NCI-H1694 treated with DMSO at 0.1 percent for 48 hours (cell line): Measurements from ENCODE around the gene EPHB3.

Experiments
- DNase-seq: peaks from one replicate; lab custom pipeline; 2025; lab: John Stamatoyannopoulos, UW

The EPHB3 gene

DNA sequence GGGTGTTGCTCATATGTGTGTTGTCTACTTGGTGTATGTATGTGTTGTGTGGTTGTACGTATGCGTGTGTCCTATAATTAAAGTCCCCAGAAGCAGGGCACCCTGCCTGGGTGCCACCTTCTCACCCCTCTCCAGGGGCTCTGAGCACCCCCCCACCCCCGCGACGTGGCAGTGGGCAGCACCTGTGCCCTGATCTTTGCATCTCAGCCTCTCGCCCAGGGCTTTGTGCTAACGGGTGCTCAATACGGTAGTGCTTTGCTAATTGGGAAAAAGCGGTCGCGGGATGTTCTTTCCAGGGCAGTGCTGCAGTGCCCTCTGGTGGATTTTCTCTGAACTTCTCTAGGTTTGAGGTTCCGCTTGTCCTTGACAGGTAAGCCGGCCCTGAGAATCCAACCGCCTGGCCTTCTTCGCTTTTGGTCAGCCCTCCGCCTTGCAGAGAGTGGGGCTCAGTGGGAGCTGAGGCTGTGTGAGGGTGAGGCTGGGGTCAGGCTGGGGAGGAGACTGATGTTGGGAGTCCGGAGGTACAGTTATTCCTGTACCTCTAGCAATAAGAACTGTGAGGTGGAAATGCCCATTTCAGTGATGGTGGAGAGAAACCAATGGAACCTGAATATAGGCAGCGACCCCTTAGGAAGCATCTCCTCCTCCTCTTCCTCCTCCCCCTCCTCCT, 17.6 kb upstream of the EPHB3 start:
- DNase-seq: peak; percentile 86

DNA sequence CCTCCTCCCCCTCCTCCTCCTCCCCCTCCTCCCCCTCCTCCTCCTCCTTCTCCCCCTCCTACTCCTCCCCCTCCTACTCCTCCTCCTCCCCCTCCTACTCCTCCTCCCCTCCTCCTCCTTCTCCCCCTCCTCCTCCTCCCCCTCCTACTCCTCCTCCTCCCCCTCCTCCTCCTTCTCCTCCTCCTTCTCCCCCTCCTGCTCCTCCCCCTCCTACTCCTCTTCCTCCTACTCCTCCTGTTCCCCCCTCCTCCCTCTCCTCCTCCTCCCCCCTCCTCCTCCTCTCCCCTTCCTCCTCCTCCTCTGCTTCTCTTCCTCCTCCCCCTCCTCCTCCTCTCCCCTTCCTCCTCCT, 17.1 kb upstream of the EPHB3 start:
- no peak for DNase-seq

DNA sequence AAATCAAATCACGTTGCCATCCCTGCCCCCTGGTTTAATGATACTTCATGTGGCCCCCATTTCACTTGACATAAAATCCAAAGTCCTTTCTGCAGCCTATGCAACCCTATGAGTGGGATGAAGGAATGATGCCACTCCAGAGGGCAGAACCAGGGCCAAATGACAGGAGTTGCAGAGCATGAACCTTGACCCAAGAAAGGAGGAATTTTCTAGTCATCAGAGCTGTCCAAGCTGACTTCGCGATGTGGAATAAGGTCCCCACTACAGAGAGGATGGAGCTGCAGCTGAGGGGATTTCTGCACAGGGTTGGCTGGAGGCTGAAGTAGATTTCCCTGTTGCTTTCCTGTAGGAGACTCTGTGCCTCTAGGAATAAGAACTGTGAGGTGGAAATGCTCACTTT, 15.8 kb upstream of the EPHB3 start:
- no peak for DNase-seq

DNA sequence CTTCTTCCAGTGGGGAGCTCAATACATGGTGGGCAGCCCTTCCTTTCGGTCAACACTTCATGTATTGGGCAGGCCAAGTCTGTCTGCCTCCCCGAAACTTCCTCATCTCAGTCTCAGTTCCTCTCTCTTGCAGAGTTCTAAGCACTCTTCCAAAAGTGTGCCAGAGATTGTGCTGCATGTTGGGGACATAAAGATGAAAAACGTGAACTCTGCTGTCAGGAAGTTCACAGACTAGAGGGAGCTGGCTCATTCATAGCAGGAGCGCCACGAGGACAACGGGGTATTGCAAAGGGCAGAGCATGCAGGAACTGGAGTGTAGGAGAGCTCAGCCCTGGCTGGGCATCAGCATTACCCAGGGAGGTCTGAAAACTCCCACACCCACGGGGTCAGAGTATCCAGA, 15.3 kb upstream of the EPHB3 start:
- DNase-seq: no peak

DNA sequence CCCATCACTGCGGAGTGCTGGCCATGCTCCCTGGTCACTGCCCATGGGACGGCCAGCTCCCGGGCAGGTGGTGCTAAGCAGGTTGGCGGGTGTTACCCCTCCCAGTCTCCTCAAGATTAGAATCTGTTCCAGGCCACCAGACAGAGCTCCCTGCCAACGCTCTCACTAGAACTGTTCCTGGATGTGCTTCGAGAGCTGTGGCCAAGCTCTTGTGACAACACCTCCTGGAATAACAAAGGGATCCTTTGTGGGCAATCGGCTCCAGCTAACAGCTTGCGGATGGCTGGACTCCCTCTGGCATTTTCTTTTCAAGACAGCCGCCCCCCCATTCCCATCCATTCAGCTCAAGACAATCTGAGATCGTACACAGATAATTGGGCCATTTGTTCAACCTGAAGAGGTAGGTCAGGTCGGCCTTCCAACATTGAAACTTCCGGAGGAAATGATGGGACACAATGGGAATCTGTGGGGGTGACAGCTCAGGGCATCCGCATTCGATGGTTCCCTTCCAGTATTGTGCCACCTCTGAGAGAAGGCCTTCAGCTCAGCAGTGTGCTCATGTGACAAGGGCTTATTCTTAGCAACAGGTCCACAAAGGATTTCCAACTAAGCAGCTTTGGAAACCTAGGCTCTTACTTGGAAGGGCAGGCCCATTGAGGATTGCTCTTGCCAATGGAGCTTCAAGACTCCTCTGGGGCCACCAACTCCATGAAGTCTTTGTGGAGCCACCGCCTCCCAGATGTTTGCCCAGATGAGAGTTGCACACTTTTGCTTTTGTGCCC, 11.6 kb upstream of the EPHB3 start:
- DNase-seq: no peak

DNA sequence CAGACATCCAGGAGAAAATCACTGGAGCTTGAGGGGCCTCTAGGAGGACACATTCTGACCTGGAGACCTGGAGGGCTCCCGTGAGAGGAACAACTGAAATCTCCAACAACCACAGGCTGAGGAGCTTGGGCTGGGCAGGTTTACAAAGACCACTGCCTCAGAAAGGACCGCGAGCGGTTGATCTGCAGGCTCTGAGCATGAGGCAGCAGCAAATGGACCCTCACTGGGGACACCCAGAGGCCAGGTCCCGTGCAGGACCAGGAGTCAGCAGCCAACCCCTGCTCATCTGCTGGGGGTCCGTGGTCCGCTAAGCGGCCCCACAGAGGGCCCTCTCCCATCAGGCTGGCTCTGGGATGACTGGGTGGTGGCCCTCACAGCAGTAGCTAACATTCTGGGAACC, 10.5 kb upstream of the EPHB3 start:
- DNase-seq: no peak

DNA sequence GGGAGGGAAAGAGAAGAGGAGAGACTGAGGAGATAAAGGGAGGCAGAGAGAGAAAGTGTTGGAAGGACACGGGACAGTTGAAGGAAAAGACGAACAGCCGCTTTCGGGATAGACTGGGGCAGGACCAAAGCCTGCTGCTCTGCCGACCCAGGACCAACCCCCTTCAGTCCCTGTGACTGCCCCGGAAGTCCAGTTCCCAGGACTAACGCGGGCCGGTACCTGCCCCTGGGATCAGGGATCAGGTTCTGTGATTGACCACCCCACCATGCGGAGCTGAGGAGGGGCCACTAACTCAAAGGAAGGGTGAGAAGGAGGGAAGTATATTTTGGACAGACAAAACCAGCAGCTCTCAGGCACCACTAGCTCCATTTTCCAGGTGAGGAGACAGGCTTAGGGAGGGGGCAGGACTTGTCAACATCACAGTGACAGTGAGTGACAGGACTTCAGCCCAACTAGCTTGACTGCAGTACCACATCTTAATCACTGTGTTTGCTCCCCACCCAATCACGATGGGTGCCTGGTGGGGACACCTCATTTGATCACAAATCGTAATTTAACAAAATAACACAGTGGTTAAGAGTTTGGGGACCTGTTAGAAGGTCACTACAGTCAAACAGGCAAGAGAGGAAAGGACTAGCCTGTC, 9.8 kb upstream of the EPHB3 start:
- no peak for DNase-seq

DNA sequence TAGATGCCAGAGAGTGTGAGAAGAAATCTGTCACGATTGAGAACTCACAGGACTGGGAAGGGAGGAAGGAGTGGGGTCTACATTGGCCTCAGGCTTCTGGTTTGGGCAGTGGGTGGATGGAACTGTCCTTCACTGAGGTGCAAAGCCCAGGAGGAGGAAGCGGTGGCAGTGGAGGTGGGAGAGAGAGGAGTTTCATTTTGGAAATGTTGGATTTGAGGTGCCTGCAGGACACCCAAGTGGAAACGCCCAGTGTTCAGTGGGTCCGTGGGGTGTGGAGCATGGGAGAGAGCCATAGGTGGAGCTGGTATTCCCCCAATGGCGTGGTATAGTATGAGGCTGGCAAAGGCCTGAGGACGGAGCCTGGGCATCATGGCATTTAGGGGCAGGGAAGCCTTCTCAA, 9.3 kb upstream of the EPHB3 start:
- no peak for DNase-seq

DNA sequence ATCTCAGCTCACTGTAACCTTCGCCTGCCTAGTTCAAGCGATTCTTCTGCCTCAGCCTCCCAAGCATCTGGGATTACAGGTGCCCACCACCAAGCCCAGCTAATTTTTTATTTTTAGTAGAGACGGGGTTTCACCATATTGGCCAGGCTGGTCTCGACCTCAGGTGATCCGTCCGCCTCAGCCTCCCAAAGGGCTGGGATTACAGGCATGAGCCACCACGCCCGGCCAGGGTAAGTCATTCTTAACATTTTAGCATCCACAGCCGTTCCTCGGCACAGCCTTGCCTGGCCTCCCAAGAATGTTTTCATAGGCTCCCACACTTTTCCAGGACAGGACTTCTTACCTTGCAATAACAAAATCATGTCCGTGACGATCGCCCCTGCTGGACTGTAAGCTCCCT, 8.7 kb upstream of the EPHB3 start:
- DNase-seq: no peak

DNA sequence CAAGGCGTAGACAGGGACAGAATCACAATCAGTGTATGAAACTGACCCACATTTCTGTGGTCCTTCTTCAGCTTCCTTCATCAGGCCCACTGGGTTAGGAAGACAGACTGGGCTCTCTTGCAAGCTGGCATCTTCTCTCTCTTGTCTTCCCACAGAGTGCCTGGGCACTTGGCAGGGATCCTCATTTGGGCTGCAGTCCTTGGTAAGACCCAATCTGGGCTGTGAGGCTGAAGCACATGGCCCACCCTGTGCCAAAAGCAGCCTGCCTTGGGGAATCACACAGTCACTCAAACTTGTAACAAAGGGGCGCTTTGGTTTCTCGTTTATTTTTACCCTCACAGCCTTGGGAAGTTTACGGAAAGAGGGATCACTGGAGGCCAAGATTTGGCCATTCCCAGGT, 8.2 kb upstream of the EPHB3 start:
- no peak for DNase-seq

DNA sequence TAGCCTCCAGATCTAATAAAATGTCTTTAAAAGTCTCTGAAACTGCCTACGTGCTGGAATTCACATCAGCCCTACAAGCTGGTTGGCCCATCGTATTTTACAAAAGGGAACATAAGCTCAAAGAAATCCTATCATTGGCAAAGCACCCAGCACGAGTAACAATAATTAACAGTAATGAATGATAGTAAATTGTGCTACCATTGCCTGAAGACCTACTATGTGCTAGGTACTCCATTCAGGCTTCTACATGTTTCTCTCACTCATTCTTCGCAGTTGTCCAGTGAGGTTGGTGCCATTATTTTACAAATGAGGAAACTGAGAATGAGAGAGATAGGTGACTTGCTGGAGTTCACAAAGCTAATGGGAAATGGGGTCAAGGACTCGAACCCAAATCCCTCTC, 7.1 kb upstream of the EPHB3 start:
- no peak for DNase-seq

DNA sequence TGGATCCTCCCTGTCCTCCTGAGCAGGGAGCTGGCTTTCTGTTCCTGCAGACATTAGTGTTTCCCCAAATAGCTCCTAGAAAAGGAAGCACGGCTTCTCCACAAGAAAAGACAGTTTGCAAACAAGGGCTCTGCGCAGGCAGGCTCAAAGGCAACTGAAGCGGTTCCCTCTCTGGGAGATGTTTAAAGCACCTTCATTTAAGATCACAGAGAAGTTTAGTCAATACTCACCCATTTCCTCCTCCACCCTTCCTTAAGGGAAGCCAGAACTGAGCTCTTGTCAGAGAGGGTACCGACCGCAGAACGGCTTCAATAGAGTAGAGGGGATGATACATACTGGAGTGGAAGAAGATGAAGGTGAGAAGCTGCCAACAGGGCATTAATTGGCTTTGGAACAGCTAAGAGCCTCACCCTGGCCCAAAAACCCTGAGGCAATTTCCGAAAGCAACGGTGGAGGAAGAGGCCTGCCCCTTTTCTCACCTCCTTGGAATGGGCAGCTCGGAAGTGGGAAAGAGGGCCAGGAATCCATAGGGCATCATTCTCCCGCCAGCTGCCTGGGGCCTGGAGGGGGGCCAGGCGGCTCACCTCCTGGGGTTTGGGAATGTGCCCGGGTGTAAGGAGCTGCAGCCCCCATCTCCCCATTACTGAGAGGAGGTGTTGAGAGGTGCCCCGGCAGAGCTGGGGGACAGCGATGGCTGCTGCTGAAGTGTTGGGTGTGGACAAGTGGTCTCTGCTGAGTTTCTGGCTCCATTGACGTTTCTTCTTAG, 4.8 kb upstream of the EPHB3 start:
- DNase-seq: no peak

DNA sequence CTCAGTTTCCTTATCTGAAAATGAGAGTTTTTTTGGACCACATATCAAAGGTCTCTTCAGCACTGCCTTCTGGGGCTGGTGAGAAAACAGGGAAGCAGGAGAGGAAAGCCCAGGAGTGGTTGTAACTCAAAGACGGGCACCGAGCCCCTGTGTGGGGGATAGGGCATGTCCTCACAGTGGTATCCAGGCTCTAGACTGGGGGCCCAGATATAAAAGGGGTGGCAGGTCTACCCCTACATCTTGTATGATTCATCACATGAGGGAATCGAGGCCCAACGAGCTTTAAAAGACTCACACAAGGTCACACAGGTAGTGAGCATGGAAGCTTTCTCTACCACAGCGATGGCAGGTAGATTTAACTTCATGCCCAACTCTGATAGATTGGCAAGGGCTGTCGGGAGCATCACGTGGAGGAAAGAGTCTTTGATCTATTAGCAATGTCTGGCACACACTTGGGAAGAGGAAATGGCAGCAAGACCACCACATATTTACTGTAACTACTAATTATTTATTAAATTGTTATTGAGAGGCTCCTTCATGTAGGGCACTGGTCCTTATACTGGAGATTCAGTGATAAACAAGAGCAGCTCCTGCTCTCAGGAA, 4.1 kb upstream of the EPHB3 start:
- DNase-seq: no peak

DNA sequence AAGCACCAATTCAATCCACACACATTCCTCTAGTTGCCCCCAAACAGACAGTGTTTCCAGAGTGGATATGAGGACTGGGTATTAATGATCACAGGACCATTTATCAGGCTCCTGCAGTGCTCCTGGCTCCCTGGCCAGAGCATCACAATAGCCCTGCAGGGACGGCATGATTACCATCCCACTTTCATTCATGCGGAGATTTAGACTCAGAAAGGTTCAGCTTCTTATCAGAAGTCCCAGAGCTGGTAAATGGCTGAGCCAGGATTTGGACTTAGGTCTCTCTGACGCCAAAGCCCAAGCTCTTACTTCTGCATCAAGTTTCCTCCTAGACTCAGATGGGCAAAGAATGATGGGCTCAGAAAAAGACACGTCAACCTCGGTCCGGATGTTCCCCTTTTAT, 2.9 kb upstream of the EPHB3 start:
- DNase-seq: no peak

DNA sequence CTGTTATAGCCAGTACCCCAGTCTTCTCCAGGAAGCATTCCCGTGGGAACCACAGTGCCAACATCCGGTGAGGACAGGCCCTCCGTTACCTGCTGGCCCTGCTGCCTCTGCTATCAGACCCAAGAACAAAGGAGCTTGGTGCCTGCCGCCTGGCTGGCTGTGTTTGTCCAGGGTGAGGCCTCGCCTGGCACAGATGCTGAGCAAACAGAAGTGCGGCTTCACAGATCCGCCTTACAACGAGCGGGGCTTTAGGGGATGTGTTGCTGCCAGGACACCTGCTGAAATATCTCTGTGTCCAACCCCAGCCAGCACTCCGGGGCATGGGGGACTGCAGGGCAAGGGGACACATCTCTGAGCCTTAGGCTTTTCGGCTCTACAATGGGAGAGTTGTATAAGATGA, 2.2 kb upstream of the EPHB3 start:
- DNase-seq: no peak

DNA sequence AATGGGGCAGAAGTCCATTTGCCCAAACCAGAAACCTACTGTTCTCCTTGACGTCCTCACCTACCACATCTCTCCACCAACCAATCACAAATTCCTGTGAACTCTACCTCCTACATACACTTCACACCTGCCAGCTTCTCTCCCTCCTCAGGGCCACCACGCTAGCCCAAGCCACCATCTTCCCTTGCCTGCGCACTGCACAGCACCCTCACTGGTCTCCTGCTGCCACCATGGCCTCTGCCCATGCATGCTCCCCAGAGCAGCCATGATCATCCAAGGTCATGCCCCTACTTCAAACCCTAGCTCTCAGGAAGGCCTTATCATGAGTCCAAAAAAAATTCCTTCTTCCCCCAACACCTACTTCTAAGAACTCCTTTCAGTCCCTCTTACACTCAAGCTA, 1.1 kb upstream of the EPHB3 start:
- DNase-seq: no peak

DNA sequence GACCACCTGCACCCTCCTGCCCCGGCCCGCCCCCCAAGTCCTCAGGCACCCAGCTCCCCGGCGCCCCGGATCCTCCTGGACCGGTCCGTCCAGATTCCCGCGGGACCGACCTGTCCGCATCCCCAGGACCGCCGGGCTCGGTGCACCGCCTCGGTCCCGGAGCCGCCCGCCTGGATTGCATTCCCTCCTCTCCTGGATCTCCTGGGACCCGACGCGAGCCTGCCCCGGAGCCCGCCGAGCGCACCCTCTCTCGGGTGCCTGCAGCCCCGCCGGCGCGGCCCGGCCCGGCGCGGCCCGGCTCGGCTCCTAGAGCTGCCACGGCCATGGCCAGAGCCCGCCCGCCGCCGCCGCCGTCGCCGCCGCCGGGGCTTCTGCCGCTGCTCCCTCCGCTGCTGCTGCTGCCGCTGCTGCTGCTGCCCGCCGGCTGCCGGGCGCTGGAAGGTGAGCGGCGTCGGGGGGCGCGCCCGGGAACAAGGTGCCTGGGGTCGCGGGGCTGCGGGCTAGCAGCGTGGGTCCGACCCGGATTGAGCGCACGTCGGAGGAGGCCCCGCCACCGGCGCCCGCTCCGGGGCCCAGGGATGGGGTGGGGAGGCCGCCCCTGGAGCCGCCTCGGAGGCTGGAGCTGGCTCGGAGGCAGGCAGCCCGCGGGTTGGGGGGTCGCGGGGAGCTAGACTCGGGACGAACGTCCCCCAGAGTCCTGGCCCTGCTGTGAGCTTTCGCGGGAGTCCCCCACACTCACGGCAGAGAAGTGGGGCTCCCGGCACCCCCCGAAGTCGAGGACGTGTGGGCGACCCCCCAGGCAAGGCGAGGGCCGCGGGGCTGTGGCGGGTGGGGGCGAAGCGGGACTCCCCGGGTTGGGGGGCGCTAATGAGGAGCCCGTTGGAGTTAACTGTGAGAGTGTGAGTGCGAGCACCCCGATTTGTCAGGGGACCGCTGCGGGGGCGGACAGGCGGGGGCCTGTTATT, 610 bp downstream of the EPHB3 start:
- no peak for DNase-seq

DNA sequence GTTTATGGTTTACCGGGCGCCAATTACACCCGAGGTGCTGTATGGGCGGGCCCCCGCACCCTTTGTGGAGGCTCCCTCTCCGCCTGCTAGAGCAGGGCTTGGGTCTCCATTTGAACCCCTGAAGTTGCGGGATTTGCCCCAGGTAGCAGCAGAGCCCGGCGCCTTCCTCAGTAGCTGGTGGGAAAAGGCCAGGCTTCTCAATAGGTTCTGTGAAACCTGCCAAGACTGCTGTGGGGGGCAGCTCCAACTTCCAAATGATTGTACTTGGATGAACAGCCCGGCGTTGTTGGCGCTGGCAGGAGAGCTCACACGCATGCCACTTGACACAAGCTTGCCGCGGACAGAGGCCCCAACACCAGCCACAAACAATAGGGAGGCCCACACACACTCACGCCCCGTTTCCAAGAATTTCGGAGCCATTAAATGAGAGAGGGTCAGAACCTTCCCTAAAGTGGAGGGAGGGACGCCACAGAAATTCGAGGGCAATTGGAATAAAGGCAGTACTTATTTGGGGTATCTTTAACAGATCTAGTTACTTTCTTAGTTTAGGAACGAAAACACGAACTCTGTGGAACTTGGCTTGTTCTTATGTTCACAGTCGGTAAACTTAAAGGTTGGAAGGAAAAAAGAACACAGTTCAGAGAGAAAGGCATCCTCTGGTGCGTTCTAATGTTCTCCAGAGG, 1.4 kb downstream of the EPHB3 start:
- no peak for DNase-seq

DNA sequence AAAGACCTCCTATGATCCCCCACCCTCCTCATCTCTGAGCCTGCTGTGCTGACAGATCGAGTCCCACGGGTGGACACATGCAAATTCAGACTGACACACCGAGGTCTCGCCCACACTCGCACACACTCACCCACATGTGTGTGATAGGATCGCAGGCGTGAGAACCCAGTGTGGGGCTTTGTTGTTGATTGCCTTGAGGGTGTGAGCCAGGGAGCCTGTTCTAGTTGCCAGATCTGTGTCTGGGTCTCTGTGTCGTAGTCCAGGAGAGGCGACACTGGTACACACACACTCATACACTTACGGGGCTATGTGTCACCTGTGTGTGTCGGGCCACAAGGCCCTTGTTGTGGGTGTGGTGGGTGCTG, 2.0 kb downstream of the EPHB3 start:
- no peak for DNase-seq

DNA sequence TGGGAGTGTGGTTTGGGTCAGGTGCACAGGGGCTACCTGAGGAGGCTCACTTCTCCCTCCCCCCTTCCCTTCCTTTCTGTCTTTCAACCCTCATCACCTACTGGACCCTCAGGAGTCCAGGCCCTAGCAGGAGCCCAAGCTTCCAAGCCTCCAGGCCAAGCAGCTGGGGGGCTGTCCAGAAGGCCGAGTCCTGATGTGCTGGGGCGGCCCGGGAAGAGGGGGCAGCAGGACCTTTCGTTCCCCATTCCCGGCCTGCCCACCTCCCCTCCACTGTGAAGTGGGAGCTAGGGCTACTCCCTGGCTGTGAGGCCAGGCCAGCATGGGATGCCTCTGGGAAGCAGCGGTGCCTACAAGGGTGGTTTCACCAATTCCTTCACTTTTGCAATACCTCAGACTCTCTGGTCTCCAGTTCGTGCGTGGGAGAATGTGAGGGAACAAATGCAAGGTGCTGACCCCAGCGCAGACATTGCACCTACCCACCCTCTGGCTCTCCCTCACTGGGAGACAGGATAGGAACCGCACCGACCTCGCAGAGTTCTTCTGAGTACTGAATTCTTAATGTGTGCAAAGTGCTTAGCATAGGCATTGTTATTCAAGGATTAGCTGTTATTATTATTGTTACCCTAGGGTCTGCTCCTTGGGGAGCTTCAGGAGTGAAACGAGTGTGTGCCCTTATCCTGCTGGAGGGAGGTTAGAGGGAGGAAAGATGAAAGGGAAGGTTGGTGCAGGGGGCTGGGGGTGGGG, 2.5 kb downstream of the EPHB3 start:
- DNase-seq: no peak
